ENCODE data around the gene TMEM11. TPM values are rescaled to one million over a fixed set of nuclear protein-coding genes. Genes with fewer than 3 reads are reported as not detected.

The TMEM11 gene
- total RNA-seq, 1 donor: 18.1 TPM

GRCh38 chr17:21200590-21201297 lies 13.2 kb downstream of the TMEM11 start:
- H3K27me3 ChIP-seq (ENCODE audit: insufficient read depth, low read length): no peaks in the 10 kb centered on the region
- H3K4me2 ChIP-seq (ENCODE audit: insufficient read depth, low read length): no peak overlapping the region
- peaks cover 71% of the 10 kb centered on the region for H4K20me1 ChIP-seq (ENCODE audit: insufficient read depth, low read length)
- H3K4me3 ChIP-seq (ENCODE audit: insufficient read depth, low read length): no peak overlapping the region
- H3K4me1 ChIP-seq (ENCODE audit: insufficient read depth, low read length): peaks cover 3% of the 10 kb centered on the region
- H3K36me3 ChIP-seq (ENCODE audit: insufficient read depth, low read length): peaks cover 27% of the 10 kb centered on the region
- peak; percentile 83 for DNase-seq (ENCODE audit: insufficient read length, low spot score, missing footprints)
- H3K9me3 ChIP-seq (ENCODE audit: low read depth, low read length): no peaks in the 10 kb centered on the region
- H3K79me2 ChIP-seq (ENCODE audit: insufficient read depth, low read length): peaks cover 97% of the 10 kb centered on the region
- TF ChIP-seq CTCF (IDR thresholded peaks at IDR 0.05; ENCODE audit: extremely low read depth, low read depth, low read length): no peak
- no peak overlapping the region for H2AFZ ChIP-seq (ENCODE audit: low read length)
- no peak overlapping the region for H3K27ac ChIP-seq (ENCODE audit: low read depth, low read length)

- Histone ChIP-seq H2AFZ (ENCODE audit: low read length) (no peak overlapping the region), H3K79me2 (ENCODE audit: insufficient read depth, low read length) (peaks cover 92% of the 10 kb centered on the region), H3K4me3 (ENCODE audit: insufficient read depth, low read length) (no peak overlapping the region), H3K27ac (ENCODE audit: low read depth, low read length) (peak overlapping the region; percentile 17), H4K20me1 (ENCODE audit: insufficient read depth, low read length) (peaks cover 67% of the 10 kb centered on the region), H3K4me1 (ENCODE audit: insufficient read depth, low read length) (peaks cover 2% of the 10 kb centered on the region), H3K36me3 (ENCODE audit: insufficient read depth, low read length) (peaks cover 27% of the 10 kb centered on the region), H3K27me3 (ENCODE audit: insufficient read depth, low read length) (no peaks in the 10 kb centered on the region), H3K9me3 (ENCODE audit: low read depth, low read length) (no peaks in the 10 kb centered on the region), H3K4me2 (ENCODE audit: insufficient read depth, low read length) (no peak overlapping the region)
- DNase-seq (ENCODE audit: insufficient read length, low spot score, missing footprints): peak; percentile 73
- TF ChIP-seq CTCF (IDR thresholded peaks at IDR 0.05; ENCODE audit: extremely low read depth, low read depth, low read length): no peak
These were observed 14.1 kb downstream of the TMEM11 start for GRCh38 chr17:21199856-21200255.

- no peak overlapping the region for H3K4me3 ChIP-seq (ENCODE audit: insufficient read depth, low read length)
- no peaks in the 10 kb centered on the region for H3K9me3 ChIP-seq (ENCODE audit: low read depth, low read length)
- H3K27me3 ChIP-seq (ENCODE audit: insufficient read depth, low read length): no peaks in the 10 kb centered on the region
- H4K20me1 ChIP-seq (ENCODE audit: insufficient read depth, low read length): peaks cover 61% of the 10 kb centered on the region
- no peak for TF ChIP-seq CTCF (IDR thresholded peaks at IDR 0.05; ENCODE audit: extremely low read depth, low read depth, low read length)
- no peak overlapping the region for H3K4me2 ChIP-seq (ENCODE audit: insufficient read depth, low read length)
- no peaks in the 10 kb centered on the region for H3K4me1 ChIP-seq (ENCODE audit: insufficient read depth, low read length)
- H3K36me3 ChIP-seq (ENCODE audit: insufficient read depth, low read length): peaks cover 27% of the 10 kb centered on the region
- H3K79me2 ChIP-seq (ENCODE audit: insufficient read depth, low read length): peaks cover 86% of the 10 kb centered on the region
- H2AFZ ChIP-seq (ENCODE audit: low read length): no peak overlapping the region
- peak; percentile 84 for DNase-seq (ENCODE audit: insufficient read length, low spot score, missing footprints)
- H3K27ac ChIP-seq (ENCODE audit: low read depth, low read length): peak overlapping the region; percentile 17
These were observed 14.7 kb downstream of the TMEM11 start for GRCh38 chr17:21199311-21199710.

- Histone ChIP-seq H3K9me3 (ENCODE audit: low read depth, low read length) (no peaks in the 10 kb centered on the region), H3K79me2 (ENCODE audit: insufficient read depth, low read length) (peaks cover 78% of the 10 kb centered on the region), H3K4me2 (ENCODE audit: insufficient read depth, low read length) (no peak overlapping the region), H3K27me3 (ENCODE audit: insufficient read depth, low read length) (no peaks in the 10 kb centered on the region), H3K4me3 (ENCODE audit: insufficient read depth, low read length) (no peak overlapping the region), H2AFZ (ENCODE audit: low read length) (no peak overlapping the region), H4K20me1 (ENCODE audit: insufficient read depth, low read length) (peaks cover 58% of the 10 kb centered on the region), H3K36me3 (ENCODE audit: insufficient read depth, low read length) (peaks cover 27% of the 10 kb centered on the region), H3K4me1 (ENCODE audit: insufficient read depth, low read length) (no peaks in the 10 kb centered on the region), H3K27ac (ENCODE audit: low read depth, low read length) (no peak overlapping the region)
- no peak for TF ChIP-seq CTCF (IDR thresholded peaks at IDR 0.05; ENCODE audit: extremely low read depth, low read depth, low read length)
- DNase-seq (ENCODE audit: insufficient read length, low spot score, missing footprints): no peak
These were observed 15.6 kb downstream of the TMEM11 start for GRCh38 chr17:21198411-21198810.

Measured in osteoblast (primary cell).